T-cell (primary cell): ENCODE data around the gene POMGNT2. TPM values are rescaled to one million over a fixed set of nuclear protein-coding genes. Genes with fewer than 3 reads are reported as not detected.
"Not testable (repeated sequence)": the region's sequence is repeated elsewhere in the genome, so short reads cannot be mapped to it uniquely, and the experiment has no call there.

Source experiments
- ATAC-seq, 4 experiments: fragments of 200-7000 bp in 3 of 4; fragments of 150-1000 bp in 1 of 4; cut with Tn5 transposase; replicated peaks in 1 of 4; 1 replicate in 3 of 4; 2 replicates in 1 of 4; pipeline ENCODE4 v1.10.0; 2021; ENCODE audit warnings: moderate library complexity in 3 of 4, mild to moderate bottlenecking in 2 of 4, moderate number of reproducible peaks in 1 of 4
- CTCF ChIA-PET, 2 donors: fragments of 300-600 bp; sonication (Branson Sonifier 250); formaldehyde crosslinking; loops; one replicate each; lab custom pipeline; 2022; ENCODE audit warnings: antibody characterized with exemption in 2 of 2; lab: Charles Lee
- POLR2A ChIA-PET, 2 donors: fragments of 300-600 bp; sonication (Branson Sonifier 250); formaldehyde crosslinking; loops; one replicate each; lab custom pipeline; 2022; ENCODE audit warnings: antibody characterized with exemption in 2 of 2; lab: Charles Lee
- DNase-seq, 35 experiments: peaks; one replicate each; pipeline versions ENCODE4 v3.0.0 to v3.0.0-alpha.2; 2013 to 2023
- H3K27ac ChIP-seq: one replicate; pipeline ENCODE4 v1.5.1; 2013; ENCODE audit warnings: low read length
- H3K27me3 ChIP-seq, 2 experiments: replicated peaks in 1 of 2; 1 replicate in 1 of 2; 2 replicates in 1 of 2; pipeline versions ENCODE4 v1.6.1 to v1.7.0; 2013; ENCODE audit warnings: low read length in 1 of 2, mixed read lengths in 1 of 2; ENCODE audit not compliant: control insufficient read depth in 2 of 2, insufficient read depth in 2 of 2; ENCODE audit errors: extremely low read depth in 1 of 2
- H3K36me3 ChIP-seq, 2 donors: 1 replicate in 1 of 2; 2 replicates in 1 of 2; pipeline versions ENCODE4 v1.6.1 to v1.7.0; 2013; ENCODE audit warnings: low read length in 1 of 2; ENCODE audit not compliant: control insufficient read depth in 2 of 2, insufficient read depth in 1 of 2; ENCODE audit errors: extremely low read depth in 1 of 2
- H3K4me1 ChIP-seq, 2 experiments: 1 replicate in 1 of 2; 2 replicates in 1 of 2; pipeline versions ENCODE4 v1.6.1 to v1.7.0; 2013; ENCODE audit warnings: low read length in 2 of 2, mixed read lengths in 1 of 2; ENCODE audit not compliant: insufficient read depth in 2 of 2, control insufficient read depth in 1 of 2; ENCODE audit errors: extremely low read depth in 1 of 2
- H3K4me3 ChIP-seq, 2 donors: 1 replicate in 1 of 2; 2 replicates in 1 of 2; pipeline versions ENCODE4 v1.5.1 to v1.7.0; 2013; ENCODE audit warnings: mild to moderate bottlenecking in 2 of 2, low read length in 1 of 2, moderate library complexity in 1 of 2; ENCODE audit not compliant: control insufficient read depth in 1 of 2; ENCODE audit errors: extremely low read depth in 1 of 2
- H3K9me3 ChIP-seq: 2 replicates; pipeline ENCODE4 v1.7.0; 2013
- H3K27ac Mint-ChIP-seq, 2 donors: one replicate each; pipeline ENCODE4 v1.8.0; 2020 to 2021; ENCODE audit warnings: mild to moderate bottlenecking in 2 of 2, mixed read lengths in 2 of 2
- H3K27me3 Mint-ChIP-seq, 2 donors: one replicate each; pipeline ENCODE4 v1.8.0; 2021 to 2022; ENCODE audit warnings: mixed read lengths in 2 of 2
- H3K36me3 Mint-ChIP-seq: one replicate; pipeline ENCODE4 v1.8.0; 2021; ENCODE audit warnings: mixed read lengths
- H3K4me1 Mint-ChIP-seq, 3 donors: one replicate each; pipeline ENCODE4 v1.8.0; 2020 to 2022; ENCODE audit warnings: mixed read lengths in 3 of 3, mild to moderate bottlenecking in 1 of 3
- H3K4me3 Mint-ChIP-seq, 3 donors: one replicate each; pipeline ENCODE4 v1.8.0; 2020 to 2022; ENCODE audit warnings: mild to moderate bottlenecking in 3 of 3, mixed read lengths in 3 of 3, moderate library complexity in 3 of 3
- H3K9me3 Mint-ChIP-seq, 3 donors: one replicate each; pipeline ENCODE4 v1.8.0; 2020 to 2022; ENCODE audit warnings: mixed read lengths in 3 of 3
- WGBS: methylation state at CpG from one replicate; pipeline ENCODE4 v1.1.5; 2013; ENCODE audit warnings: missing lambda C conversion rate; ENCODE audit not compliant: insufficient coverage; 5-methylcytosine and 5-hydroxymethylcytosine counted together
- total RNA-seq, 35 experiments: library from RNA in 6 of 35; stranded (reverse) in 6 of 35; fragments of 120-200 nt in 1 of 35; gene quantifications; one replicate each; pipeline versions ENCODE4 v1.2.1 to v1.2.4 and lab custom pipeline; 2013 to 2026

POMGNT2 gene
- total RNA-seq, 5 donors from 2014 or later (not counting 1 experiment from before 2014, with no cell fraction given): 4.6 to 6.3 (median 5.6) TPM

DNA sequence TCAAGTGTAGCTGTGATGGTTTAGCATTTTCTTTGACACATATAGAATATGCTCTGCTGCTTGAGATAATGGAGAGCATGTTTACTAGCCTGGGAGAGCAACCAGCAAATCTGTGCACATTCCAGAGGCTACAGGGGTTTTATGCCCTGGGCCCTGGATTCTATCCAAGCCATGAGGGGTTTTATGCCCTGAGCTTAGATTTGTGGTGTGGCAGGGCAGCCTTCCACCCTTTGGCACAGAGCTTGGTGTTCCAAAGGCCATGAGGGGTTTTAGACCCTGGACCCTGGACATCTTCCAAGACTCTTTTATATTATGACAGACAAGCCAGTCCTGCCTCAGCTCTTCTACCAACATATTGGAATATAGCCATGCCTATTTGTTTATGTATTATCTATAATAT lies 60.8 kb downstream of the POMGNT2 start:
- CTCF ChIA-PET, H3K27ac ChIP-seq, H3K36me3 ChIP-seq, H3K27ac Mint-ChIP-seq, H3K27me3 Mint-ChIP-seq, H3K4me3 ChIP-seq, H3K4me1 Mint-ChIP-seq, DNase-seq, ATAC-seq, POLR2A ChIA-PET, H3K9me3 ChIP-seq, H3K4me1 ChIP-seq, H3K4me3 Mint-ChIP-seq, H3K27me3 ChIP-seq: not testable (repeated sequence)
- Mint-ChIP-seq H3K36me3 (peaks cover 15% of the 10 kb centered on the region), H3K9me3 (peaks cover 24 to 42% (median 26%) of the 10 kb centered on the region in 3 donors)

DNA sequence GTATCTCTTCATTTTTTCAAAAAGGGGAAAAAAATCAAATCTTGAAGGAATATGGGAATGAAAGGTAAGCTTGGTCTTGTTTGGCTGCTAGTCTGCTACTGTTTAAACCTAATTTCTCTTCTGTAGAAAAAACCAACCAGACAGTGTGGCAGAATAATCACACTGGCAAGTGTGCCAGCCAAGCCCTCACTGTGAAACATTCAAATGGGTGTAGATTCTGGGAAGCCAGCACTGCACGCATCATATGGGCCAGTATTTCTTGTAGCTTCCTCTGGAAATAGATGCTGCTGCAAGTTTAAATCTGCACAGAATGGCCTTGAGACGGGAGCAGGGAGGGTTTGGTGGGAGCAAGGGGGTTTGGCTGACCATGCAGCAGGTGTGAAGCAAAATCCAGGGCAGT lies 62.1 kb downstream of the POMGNT2 start:
- H3K4me1 ChIP-seq: no peaks in the 10 kb centered on the region
- ChIA-PET CTCF (no interaction called here), POLR2A (no interaction called here)
- peaks cover 20 to 32% (median 22%) of the 10 kb centered on the region in 3 donors for H3K9me3 Mint-ChIP-seq
- peaks cover 0 to 4% (median 3%) of the 10 kb centered on the region in 3 donors for H3K4me1 Mint-ChIP-seq
- H3K4me3 ChIP-seq: no peak overlapping the region
- H3K27me3 ChIP-seq: peaks cover 0 to 4% of the 10 kb centered on the region in 2 experiments
- H3K4me3 Mint-ChIP-seq: no peak overlapping the region
- 100% methylated on average over 2 of the region's 2 CpGs for WGBS
- ATAC-seq (no peak), DNase-seq (no peak)
- no peaks in the 10 kb centered on the region for H3K9me3 ChIP-seq
- H3K27ac Mint-ChIP-seq: no peak overlapping the region
- H3K36me3 ChIP-seq: no peaks in the 10 kb centered on the region
- no peak overlapping the region for H3K27ac ChIP-seq
- H3K27me3 Mint-ChIP-seq: no peaks in the 10 kb centered on the region
- H3K36me3 Mint-ChIP-seq: peaks cover 15% of the 10 kb centered on the region

DNA sequence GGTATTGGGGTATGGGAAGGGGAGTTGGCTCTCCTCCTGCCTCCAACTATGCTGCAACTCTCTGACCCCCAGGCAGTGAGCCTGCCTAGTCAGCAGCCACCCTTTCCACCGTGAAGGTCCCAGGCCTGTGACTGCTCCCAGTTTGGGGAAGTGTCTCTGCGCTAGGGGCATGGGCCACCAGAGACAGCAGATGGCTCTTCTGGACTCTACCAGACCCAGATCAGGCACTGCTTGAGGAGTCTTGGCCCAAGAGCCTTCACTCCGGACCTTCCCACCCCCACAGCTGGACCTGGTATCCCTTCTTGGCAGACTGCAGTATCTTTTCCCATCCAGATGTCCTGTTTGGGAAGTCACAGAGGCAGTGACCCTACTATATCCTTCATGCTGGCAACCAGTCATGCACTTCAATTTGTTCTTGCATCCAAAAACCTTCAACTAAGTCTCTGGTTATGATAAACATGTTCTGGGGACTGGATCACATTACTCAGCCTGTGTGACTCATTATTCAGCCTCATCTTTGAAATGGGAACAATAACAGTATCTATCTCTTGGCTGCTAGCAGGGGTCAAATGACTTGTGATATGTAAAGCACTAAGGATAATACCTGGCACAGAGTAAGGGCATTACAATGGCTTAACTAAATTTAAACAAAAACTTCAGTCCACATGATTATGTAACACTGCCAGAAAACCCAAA lies 62.7 kb downstream of the POMGNT2 start:
- Mint-ChIP-seq H3K4me1 (peaks cover 5 to 9% (median 8%) of the 10 kb centered on the region in 3 donors), H3K27me3 (no peaks in the 10 kb centered on the region), H3K36me3 (peaks cover 14% of the 10 kb centered on the region), H3K9me3 (peaks cover 17 to 27% (median 21%) of the 10 kb centered on the region in 3 donors), H3K4me3 (no peak overlapping the region), H3K27ac (no peak overlapping the region)
- Histone ChIP-seq H3K27me3 (peaks cover 0 to 4% of the 10 kb centered on the region in 2 experiments), H3K9me3 (no peaks in the 10 kb centered on the region), H3K36me3 (no peaks in the 10 kb centered on the region), H3K4me1 (no peaks in the 10 kb centered on the region), H3K4me3 (no peak overlapping the region), H3K27ac (no peak overlapping the region)
- ChIA-PET POLR2A (no interaction called here), CTCF (no interaction called here)
- DNase-seq: peak in 1 of 35 experiments; percentile 10
- no peak for ATAC-seq
- 96% methylated on average over 3 of the region's 3 CpGs for WGBS

DNA sequence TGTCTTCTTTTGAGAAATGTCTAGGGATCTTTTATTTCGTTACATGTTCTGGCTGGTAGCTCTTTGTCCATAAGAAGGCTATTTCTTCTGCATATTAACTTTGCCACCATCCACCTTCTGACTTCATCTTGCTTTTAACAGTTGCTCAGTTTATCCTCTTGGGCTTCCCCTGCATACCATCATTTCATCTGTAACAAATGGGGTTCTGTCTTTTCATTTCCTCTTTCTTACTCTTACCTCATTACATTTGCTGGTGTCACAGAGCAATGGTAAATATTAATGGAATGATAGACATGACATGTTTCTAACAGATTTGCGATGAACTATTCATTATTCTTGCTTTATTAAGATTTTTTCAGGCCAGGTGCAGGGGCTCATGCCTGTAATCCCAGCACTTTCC lies 64.4 kb downstream of the POMGNT2 start:
- no peaks in the 10 kb centered on the region for H3K27me3 Mint-ChIP-seq
- POLR2A ChIA-PET: no interaction called here

DNA sequence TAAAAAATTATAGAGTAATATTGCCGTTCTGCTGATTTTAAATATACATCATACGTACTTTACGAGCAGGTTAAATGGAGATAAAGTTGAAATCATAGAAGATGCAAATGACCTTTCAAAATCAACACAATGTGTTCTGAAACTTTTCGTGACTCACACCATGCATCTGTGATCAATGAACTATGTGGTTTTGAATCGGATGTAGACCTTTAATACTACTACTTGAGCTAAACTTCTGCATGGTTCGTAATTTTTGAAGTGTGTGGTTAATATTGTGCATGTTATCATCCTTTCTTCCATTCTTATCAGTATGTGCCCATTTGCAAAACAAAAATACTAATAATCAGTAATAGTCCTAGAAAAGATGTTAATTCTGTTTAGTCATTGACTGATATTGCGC lies 67.9 kb downstream of the POMGNT2 start:
- CTCF ChIA-PET: interaction anchor here in 1 of 2 donors (1.3 kb wide), 1 partner anchor 14 kb away, joined by 5 read pairs; no protein-coding TSS in a partner anchor
- Histone ChIP-seq H3K27me3 (peaks cover 0 to 3% of the 10 kb centered on the region in 2 experiments), H3K36me3 (no peaks in the 10 kb centered on the region), H3K4me1 (peaks cover 0 to 18% of the 10 kb centered on the region in 2 experiments), H3K27ac (no peak overlapping the region), H3K9me3 (no peaks in the 10 kb centered on the region), H3K4me3 (no peak overlapping the region)
- Mint-ChIP-seq H3K4me3 (peak overlapping the region in 1 of 3 donors; percentile 52), H3K27ac (no peak overlapping the region), H3K27me3 (no peaks in the 10 kb centered on the region), H3K9me3 (no peaks in the 10 kb centered on the region), H3K36me3 (no peaks in the 10 kb centered on the region), H3K4me1 (peaks cover 13 to 27% (median 14%) of the 10 kb centered on the region in 3 donors)
- peak in 1 of 4 experiments; percentile 46 for ATAC-seq
- DNase-seq: no peak
- POLR2A ChIA-PET: no interaction called here
- no CpG with 5 or more reads among the region's 7 CpGs for WGBS

More for the DNA sequence above, 64.4 kb downstream of the POMGNT2 start:
- no peak overlapping the region for H3K27ac ChIP-seq
- H3K36me3 Mint-ChIP-seq: peaks cover 9% of the 10 kb centered on the region
- no peak overlapping the region for H3K27ac Mint-ChIP-seq
- peaks cover 0 to 4% of the 10 kb centered on the region in 2 experiments for H3K27me3 ChIP-seq
- H3K9me3 ChIP-seq: no peaks in the 10 kb centered on the region
- H3K4me1 Mint-ChIP-seq: peaks cover 13 to 24% (median 14%) of the 10 kb centered on the region in 3 donors
- ATAC-seq (no peak), DNase-seq (no peak)
- H3K4me3 ChIP-seq: no peak overlapping the region
- peaks cover 0 to 6% of the 10 kb centered on the region in 2 experiments for H3K4me1 ChIP-seq
- peaks cover 8 to 17% (median 15%) of the 10 kb centered on the region in 3 donors for H3K9me3 Mint-ChIP-seq
- 100% methylated on average over 1 of the region's 2 CpGs for WGBS
- CTCF ChIA-PET: no interaction called here
- no peak overlapping the region for H3K4me3 Mint-ChIP-seq
- no peaks in the 10 kb centered on the region for H3K36me3 ChIP-seq

DNA sequence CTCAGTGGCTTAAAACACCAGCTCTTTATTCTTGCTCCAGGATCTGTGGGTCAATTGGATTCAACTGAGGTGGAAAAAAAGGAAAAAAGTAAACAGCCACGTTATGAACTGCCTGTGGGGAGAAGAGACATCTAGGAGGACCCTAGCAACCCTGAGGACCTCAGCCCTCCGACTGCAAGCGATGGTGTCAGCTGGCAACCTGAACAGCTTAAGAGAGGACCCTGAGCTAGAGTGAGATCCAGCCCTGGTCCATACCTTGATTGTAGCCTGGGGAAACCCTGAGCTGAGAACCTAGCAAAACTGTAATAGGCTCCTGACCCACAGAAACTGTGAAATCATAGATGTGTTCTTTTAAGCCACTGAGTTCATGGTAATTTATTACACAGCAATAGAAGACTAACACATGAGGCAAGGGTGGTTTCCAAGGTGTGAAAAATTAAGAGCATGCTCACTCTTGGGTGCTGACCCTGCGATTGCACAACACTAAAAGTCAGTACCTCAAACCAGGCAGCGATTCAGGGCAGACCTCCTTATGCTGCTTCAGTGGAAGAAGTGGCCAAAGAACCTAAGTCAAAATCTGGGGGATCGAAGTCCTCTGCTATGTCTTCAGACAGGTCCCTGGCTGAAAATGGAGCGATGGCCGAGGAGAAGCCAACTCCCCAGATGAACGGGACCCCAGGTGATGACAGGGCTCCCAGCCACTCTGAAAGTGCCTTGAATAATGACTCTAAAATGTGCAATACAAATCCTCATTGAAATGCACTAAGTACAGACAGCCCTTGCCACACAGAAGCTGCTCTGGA lies 69.1 kb downstream of the POMGNT2 start:
- POLR2A ChIA-PET: no interaction called here

More for the DNA sequence above, 69.1 kb downstream of the POMGNT2 start:
- no peaks in the 10 kb centered on the region for H3K9me3 ChIP-seq
- no peaks in the 10 kb centered on the region for H3K36me3 ChIP-seq
- peak in 1 of 35 experiments; percentile 39 for DNase-seq
- peaks cover 13 to 27% (median 14%) of the 10 kb centered on the region in 3 donors for H3K4me1 Mint-ChIP-seq
- peak overlapping the region; percentile 19 for H3K27ac ChIP-seq
- H3K4me1 ChIP-seq: peaks cover 0 to 18% of the 10 kb centered on the region in 2 experiments
- CTCF ChIA-PET: interaction anchor here in 1 of 2 donors (1.3 kb wide), 1 partner anchor 13 kb away, joined by 5 read pairs; no protein-coding TSS in a partner anchor
- no peak overlapping the region for H3K4me3 Mint-ChIP-seq
- peaks cover 0 to 3% of the 10 kb centered on the region in 2 experiments for H3K27me3 ChIP-seq
- 86% methylated on average over 9 of the region's 9 CpGs for WGBS
- H3K27me3 Mint-ChIP-seq: no peaks in the 10 kb centered on the region
- no peak for ATAC-seq
- no peaks in the 10 kb centered on the region for H3K36me3 Mint-ChIP-seq
- no peak overlapping the region for H3K27ac Mint-ChIP-seq
- no peaks in the 10 kb centered on the region for H3K9me3 Mint-ChIP-seq
- H3K4me3 ChIP-seq: no peak overlapping the region
